Cardiac fibroblast (primary cell): ENCODE results near the gene AGBL2.

Source experiments
- DNase-seq, 2 donors: peaks; one replicate each; pipeline versions ENCODE4 v3.0.0 to v3.0.0-alpha.2; 2010; ENCODE audit warnings: low read depth in 2 of 2
- H3K4me3 ChIP-seq, 2 donors: replicated peaks in 1 of 2; 1 replicate in 1 of 2; 2 replicates in 1 of 2; pipeline ENCODE4 v1.5.1; 2011; ENCODE audit warnings: low read depth in 2 of 2, low read length in 2 of 2, mild to moderate bottlenecking in 2 of 2, moderate library complexity in 1 of 2
- TF ChIP-seq, protein P1 (sequence below): IDR thresholded peaks from one replicate; pipeline ENCODE4 v1.5.1; 2011; ENCODE audit warnings: low read depth, mild to moderate bottlenecking, low read length, inconsistent platforms

AGBL2 gene

DNA sequence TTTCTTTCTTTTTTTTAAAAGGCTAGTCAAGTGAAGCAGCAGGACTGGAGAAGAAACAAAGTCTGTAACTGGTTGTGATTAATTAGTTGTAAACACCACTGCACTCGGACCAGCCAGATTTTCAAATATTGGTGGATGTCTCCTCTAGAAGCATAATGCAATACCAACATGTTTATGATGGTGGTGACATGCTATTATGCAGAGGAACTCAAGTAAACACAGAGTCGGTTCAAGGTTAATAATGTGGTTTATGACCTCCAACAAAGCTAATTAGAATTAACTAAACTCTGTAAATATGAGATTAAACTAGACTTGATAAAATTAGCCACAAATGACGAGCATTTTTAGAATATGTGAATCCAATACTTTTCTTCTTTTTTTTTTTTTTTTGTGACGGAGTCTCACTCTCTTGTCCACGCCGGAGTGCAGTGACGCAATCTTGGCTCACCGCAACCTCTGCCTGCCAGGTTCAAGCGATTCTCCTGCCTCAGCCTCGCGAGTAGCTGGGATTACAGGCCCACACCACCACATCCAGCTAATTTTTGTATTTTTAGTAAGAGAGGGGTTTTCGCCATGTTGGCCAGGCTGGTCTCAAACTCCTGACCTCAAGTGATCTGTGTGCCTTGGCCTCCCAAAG is 11.8 kb upstream of the AGBL2 start:
- H3K4me3 ChIP-seq = no peak overlapping the region
- TF ChIP-seq, protein P1, sequence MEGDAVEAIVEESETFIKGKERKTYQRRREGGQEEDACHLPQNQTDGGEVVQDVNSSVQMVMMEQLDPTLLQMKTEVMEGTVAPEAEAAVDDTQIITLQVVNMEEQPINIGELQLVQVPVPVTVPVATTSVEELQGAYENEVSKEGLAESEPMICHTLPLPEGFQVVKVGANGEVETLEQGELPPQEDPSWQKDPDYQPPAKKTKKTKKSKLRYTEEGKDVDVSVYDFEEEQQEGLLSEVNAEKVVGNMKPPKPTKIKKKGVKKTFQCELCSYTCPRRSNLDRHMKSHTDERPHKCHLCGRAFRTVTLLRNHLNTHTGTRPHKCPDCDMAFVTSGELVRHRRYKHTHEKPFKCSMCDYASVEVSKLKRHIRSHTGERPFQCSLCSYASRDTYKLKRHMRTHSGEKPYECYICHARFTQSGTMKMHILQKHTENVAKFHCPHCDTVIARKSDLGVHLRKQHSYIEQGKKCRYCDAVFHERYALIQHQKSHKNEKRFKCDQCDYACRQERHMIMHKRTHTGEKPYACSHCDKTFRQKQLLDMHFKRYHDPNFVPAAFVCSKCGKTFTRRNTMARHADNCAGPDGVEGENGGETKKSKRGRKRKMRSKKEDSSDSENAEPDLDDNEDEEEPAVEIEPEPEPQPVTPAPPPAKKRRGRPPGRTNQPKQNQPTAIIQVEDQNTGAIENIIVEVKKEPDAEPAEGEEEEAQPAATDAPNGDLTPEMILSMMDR = no peak
- DNase-seq = no peak

- H3K4me3 ChIP-seq = no peak overlapping the region
- TF ChIP-seq, protein P1 = no peak
- DNase-seq = no peak
Measured at GRCh38 chr11:47726118-47726442, 10.9 kb upstream of the AGBL2 start.

DNA sequence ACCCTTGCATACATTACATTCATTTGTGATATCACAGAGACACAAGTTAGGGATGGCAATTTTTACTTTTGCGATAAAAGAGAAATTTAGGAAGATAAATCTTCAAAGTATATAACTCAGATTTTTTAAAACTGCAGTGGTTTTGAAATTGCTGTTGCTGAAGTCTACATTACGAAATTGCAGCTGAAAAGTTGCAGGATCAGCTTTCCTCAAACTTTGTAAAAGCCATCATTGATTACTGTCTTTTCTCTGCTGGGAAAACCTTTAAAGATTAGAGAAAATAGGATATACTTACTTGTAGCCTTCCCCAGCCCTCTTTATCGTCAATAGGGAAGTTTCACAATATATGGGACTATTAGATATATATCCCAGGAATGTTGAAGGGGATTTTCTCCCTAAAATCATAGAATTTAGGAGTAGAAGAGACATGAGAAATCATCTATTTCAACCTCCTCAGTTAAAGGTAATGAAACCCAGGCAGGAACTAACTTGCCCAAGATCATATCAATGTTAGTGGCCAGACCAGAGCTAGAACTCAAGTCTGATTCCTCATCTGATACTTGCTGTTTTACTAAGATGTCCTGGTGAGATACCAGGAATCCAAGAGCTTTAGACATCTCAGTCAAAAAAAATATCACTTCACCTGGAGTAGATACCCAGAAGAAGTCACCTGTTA is 10.4 kb upstream of the AGBL2 start:
- TF ChIP-seq, protein P1 = no peak
- H3K4me3 ChIP-seq = no peak overlapping the region
- DNase-seq = no peak

DNA sequence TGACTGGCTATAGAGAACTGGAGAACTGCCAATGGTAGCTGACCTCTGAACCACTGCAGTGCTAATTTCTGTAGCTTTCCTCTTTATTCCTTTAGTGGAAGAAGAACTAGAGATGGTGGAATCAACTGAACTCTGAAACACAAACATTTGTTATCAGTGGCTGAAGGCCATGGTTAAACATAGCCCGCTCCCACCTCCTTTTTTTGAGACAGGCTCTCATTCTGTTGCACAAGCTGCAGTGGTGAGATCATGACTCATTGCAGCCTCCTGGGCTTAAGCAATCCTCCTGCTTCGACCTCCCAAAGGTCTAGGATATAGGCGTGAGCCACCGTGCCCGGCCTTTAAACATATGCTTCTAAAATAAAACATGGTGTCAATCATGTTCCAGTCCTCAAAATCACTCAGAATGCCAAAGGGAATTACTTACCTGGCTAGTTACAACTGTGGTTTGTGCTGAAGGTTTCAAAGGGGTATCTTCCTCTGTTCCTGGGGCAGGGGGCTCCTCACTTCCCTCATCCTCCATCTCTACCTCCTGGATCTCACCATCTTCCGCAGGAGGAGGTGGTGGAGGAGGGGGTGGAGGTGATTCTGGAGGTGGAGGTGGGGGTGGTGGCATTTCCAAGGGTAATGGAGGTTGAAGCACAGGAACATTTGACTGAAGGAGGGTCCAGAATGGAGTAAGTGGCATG is 9.0 kb upstream of the AGBL2 start:
- TF ChIP-seq, protein P1 = no peak
- DNase-seq = peak; percentile 79 to 86
- no peak overlapping the region for H3K4me3 ChIP-seq

DNA sequence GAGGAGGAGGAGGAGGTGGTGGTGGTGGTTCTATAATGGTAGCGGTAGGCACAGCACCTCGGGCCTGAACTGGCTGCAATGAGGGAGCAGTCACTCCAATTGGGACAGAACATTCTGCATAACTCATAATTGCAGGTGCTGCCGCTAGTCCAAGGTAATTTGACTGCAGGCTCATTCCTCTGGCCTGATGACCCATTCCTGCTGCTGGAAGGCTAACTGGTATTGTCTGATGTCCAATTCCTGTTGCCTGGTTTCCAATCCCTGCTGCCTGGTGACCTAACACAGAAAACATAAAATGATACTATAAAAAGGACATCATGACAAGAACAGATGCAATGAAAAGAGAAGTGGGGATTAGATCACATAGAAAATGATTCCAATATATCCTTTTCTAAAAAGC is 7.9 kb upstream of the AGBL2 start:
- H3K4me3 ChIP-seq = no peak overlapping the region
- DNase-seq = no peak
- TF ChIP-seq, protein P1 = no peak

- DNase-seq = no peak
- TF ChIP-seq, protein P1 = no peak
Measured at GRCh38 chr11:47720651-47721050, 5.5 kb upstream of the AGBL2 start.

More at GRCh38 chr11:47720651-47721050, 5.5 kb upstream of the AGBL2 start:
- H3K4me3 ChIP-seq = no peak overlapping the region
